HEK293 (cell line): ENCODE results near the gene TTC16.

Source experiments
- CTCF ChIA-PET: fragments of 350-600 bp; formaldehyde crosslinking; extraction: SDS; loops from one replicate; lab custom pipeline; 2021; ENCODE audit warnings: antibody characterized with exemption; lab: Yijun Ruan, JAX
- POLR2A ChIA-PET: fragments of 300-600 bp; formaldehyde crosslinking; extraction: SDS; loops from one replicate; lab custom pipeline; 2020; ENCODE audit warnings: antibody characterized with exemption, inconsistent platforms; lab: Yijun Ruan, JAX
- H3K27ac ChIP-seq: fragments of 200-500 bp; sonication (Bioruptor generic); 2 replicates; pipeline ENCODE4 v1.5.1; 2014; ENCODE audit warnings: low read depth, low read length, control low read depth, inconsistent platforms; ENCODE audit errors: extremely low read depth
- H3K36me3 ChIP-seq, 2 experiments: fragments of 200-500 bp in 1 of 2; sonication (Bioruptor generic) in 1 of 2; 1 replicate in 1 of 2; 2 replicates in 1 of 2; pipeline ENCODE4 v1.5.1; 2014 to 2017; ENCODE audit warnings: inconsistent platforms in 2 of 2, low read length in 2 of 2; ENCODE audit not compliant: control insufficient read depth in 2 of 2, insufficient read depth in 1 of 2
- H3K4me1 ChIP-seq: fragments of 200-500 bp; sonication (Bioruptor generic); 2 replicates; pipeline ENCODE4 v1.5.1; 2014; ENCODE audit warnings: mild to moderate bottlenecking, low read length, inconsistent platforms; ENCODE audit not compliant: control insufficient read depth, insufficient read depth
- H3K4me3 ChIP-seq: 2 replicates; pipeline ENCODE4 v1.5.1; 2011; ENCODE audit warnings: low read depth, mild to moderate bottlenecking, control low read depth, low read length, moderate library complexity
- H3K9me3 ChIP-seq: fragments of 200-500 bp; sonication (Bioruptor generic); 2 replicates; pipeline ENCODE4 v1.5.1; 2014; ENCODE audit warnings: low read depth, low read length, inconsistent platforms; ENCODE audit not compliant: control insufficient read depth, insufficient read depth
- FEZF1 ChIP-seq: fragments of 450-650 bp; formaldehyde crosslinking; IDR thresholded peaks from 2 replicates; pipeline ENCODE4 v1.5.1; 2016; ENCODE audit warnings: missing biosample characterization, missing genetic modification characterization
- HOXA7 ChIP-seq: sonication (generic); formaldehyde crosslinking; IDR thresholded peaks from 2 replicates; pipeline ENCODE4 v1.8.1; 2022; ENCODE audit warnings: missing genetic modification reagents, borderline replicate concordance
- MEIS1 ChIP-seq: sonication (generic); formaldehyde crosslinking; IDR thresholded peaks from 2 replicates; pipeline ENCODE4 v1.8.1; 2022; ENCODE audit warnings: missing genetic modification reagents, mild to moderate bottlenecking, borderline replicate concordance
- OVOL3 ChIP-seq: fragments of 450-650 bp; formaldehyde crosslinking; IDR thresholded peaks from 2 replicates; pipeline ENCODE4 v1.5.1; 2016; ENCODE audit warnings: missing biosample characterization, missing genetic modification characterization
- PRDM10 ChIP-seq: fragments of 450-650 bp; formaldehyde crosslinking; IDR thresholded peaks from 2 replicates; pipeline ENCODE4 v1.5.1; 2016; ENCODE audit warnings: missing biosample characterization, missing genetic modification characterization
- PRDM4 ChIP-seq: fragments of 450-650 bp; formaldehyde crosslinking; IDR thresholded peaks from 2 replicates; pipeline ENCODE4 v1.5.1; 2017; ENCODE audit warnings: missing biosample characterization, missing genetic modification characterization
- ZIC2 ChIP-seq: fragments of 450-650 bp; formaldehyde crosslinking; IDR thresholded peaks from 2 replicates; pipeline ENCODE4 v1.5.1; 2016; ENCODE audit warnings: missing biosample characterization, missing genetic modification characterization
- ZNF10 ChIP-seq: fragments of 450-650 bp; formaldehyde crosslinking; IDR thresholded peaks from 2 replicates; pipeline ENCODE4 v1.5.1; 2017; ENCODE audit warnings: missing biosample characterization, missing genetic modification characterization
- ZNF16 ChIP-seq: fragments of 450-650 bp; formaldehyde crosslinking; IDR thresholded peaks from 2 replicates; pipeline ENCODE4 v1.5.1; 2016; ENCODE audit warnings: low read depth, missing biosample characterization, missing genetic modification characterization
- ZNF23 ChIP-seq: fragments of 450-650 bp; formaldehyde crosslinking; IDR thresholded peaks from 2 replicates; pipeline ENCODE4 v1.5.1; 2016; ENCODE audit warnings: missing biosample characterization, missing genetic modification characterization, borderline replicate concordance
- ZNF341 ChIP-seq: fragments of 450-650 bp; formaldehyde crosslinking; IDR thresholded peaks from 2 replicates; pipeline ENCODE4; 2016; ENCODE audit warnings: low read depth, missing biosample characterization, missing genetic modification characterization
- ZNF529 ChIP-seq: fragments of 450-650 bp; formaldehyde crosslinking; IDR thresholded peaks from 2 replicates; pipeline ENCODE4 v1.5.1; 2017; ENCODE audit warnings: missing genetic modification characterization, missing biosample characterization; ENCODE audit not compliant: insufficient replicate concordance
- ZNF548 ChIP-seq: fragments of 450-650 bp; formaldehyde crosslinking; IDR thresholded peaks from 2 replicates; pipeline ENCODE4 v1.5.1; 2016; ENCODE audit warnings: missing biosample characterization, missing genetic modification characterization
- ZNF610 ChIP-seq: fragments of 450-650 bp; formaldehyde crosslinking; IDR thresholded peaks from 2 replicates; pipeline ENCODE4 v1.5.1; 2016; ENCODE audit warnings: missing biosample characterization, missing genetic modification characterization, borderline replicate concordance
- ZNF629 ChIP-seq: fragments of 450-650 bp; formaldehyde crosslinking; IDR thresholded peaks from 2 replicates; pipeline ENCODE4 v1.5.1; 2017; ENCODE audit warnings: missing biosample characterization, missing genetic modification characterization
- ZNF654 ChIP-seq: fragments of 450-650 bp; formaldehyde crosslinking; IDR thresholded peaks from 2 replicates; pipeline ENCODE4 v1.5.1; 2016; ENCODE audit warnings: low read depth, missing biosample characterization, missing genetic modification characterization
- ZNF776 ChIP-seq: fragments of 450-650 bp; formaldehyde crosslinking; IDR thresholded peaks from 2 replicates; pipeline ENCODE4 v1.5.0; 2017; ENCODE audit warnings: missing biosample characterization, missing genetic modification characterization, borderline replicate concordance
- ZNF785 ChIP-seq: fragments of 450-650 bp; formaldehyde crosslinking; IDR thresholded peaks from 2 replicates; pipeline ENCODE4 v1.5.1; 2016; ENCODE audit warnings: missing biosample characterization, missing genetic modification characterization
- ZNF792 ChIP-seq: fragments of 450-650 bp; formaldehyde crosslinking; IDR thresholded peaks from 2 replicates; pipeline ENCODE4 v1.5.1; 2016; ENCODE audit warnings: missing biosample characterization, missing genetic modification characterization

The TTC16 gene

DNA sequence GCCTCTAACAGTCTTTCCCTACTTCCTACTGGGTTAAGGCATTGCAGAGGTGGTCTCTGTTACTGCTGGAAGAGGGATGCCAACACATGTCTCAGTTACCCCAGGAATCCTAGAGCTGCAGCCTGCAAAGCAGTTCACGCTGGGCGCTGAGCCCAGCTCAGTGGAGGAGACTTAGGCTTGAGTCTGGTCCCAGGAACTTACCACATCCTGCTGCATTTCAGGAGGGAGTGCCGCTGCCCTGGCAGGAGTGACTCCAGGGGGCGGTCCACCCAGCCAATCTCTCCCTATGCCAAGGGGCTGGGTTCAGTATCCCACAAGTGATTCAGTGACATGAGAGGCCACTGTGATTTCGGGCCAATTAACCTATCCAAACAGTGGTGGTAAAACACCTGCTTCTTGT lies 7.6 kb downstream of the TTC16 start:
- POLR2A ChIA-PET, result no interaction called here
- Histone ChIP-seq H3K4me1 (no peaks in the 10 kb centered on the region), H3K4me3 (no peak overlapping the region), H3K27ac (no peak overlapping the region), H3K36me3 (no peaks in the 10 kb centered on the region), H3K9me3 (no peaks in the 10 kb centered on the region)
- CTCF ChIA-PET, result no interaction called here
- TF ChIP-seq ZNF654 (tag by site-specific recombination), result no peak
- peak; percentile 56; the same call in 1 of the 2 replicates for TF ChIP-seq PRDM10 (tag by site-specific recombination)

DNA sequence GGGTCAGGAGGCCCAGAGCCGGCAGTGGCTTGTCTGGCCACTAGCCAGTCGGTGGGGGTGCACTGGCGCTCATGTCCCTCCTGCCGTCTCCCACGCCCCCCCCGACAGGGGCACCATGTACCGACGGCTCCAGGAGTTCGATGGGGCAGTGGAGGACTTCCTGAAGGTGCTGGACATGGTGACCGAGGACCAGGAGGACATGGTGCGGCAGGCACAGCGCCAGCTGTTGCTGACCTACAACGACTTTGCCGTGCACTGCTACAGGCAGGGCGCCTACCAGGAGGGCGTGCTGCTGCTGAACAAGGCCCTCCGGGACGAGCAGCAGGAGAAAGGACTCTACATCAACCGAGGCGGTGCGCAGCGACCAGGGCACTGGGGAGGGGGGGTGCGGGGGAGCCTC lies 8.1 kb downstream of the TTC16 start:
- TF ChIP-seq ZNF10 (tag by site-specific recombination) (0 out of 2 replicates have a peak, but pooled peaks have one; percentile 11), ZNF610 (tag by site-specific recombination) (no peak)
- Histone ChIP-seq H3K27ac (no peak overlapping the region), H3K36me3 (no peaks in the 10 kb centered on the region), H3K4me3 (no peak overlapping the region), H3K4me1 (no peaks in the 10 kb centered on the region), H3K9me3 (no peaks in the 10 kb centered on the region)
- CTCF ChIA-PET, result no interaction called here
- POLR2A ChIA-PET, result no interaction called here

- no peaks in the 10 kb centered on the region for H3K9me3 ChIP-seq
- no peak overlapping the region for H3K4me3 ChIP-seq
- no peak overlapping the region for H3K27ac ChIP-seq
- ChIA-PET CTCF (interaction anchor here (1.3 kb wide), 1 partner anchor 137 kb away, joined by 3 read pairs; no protein-coding TSS in a partner anchor), POLR2A (no interaction called here)
- H3K36me3 ChIP-seq, result peaks cover 0 to 3% of the 10 kb centered on the region in 2 experiments; a peak in 1 of 3 replicates
- H3K4me1 ChIP-seq, result no peaks in the 10 kb centered on the region
- TF ChIP-seq ZNF629 (tag by site-specific recombination) (no peak), ZNF529 (tag by site-specific recombination) (no peak)
Observed at GRCh38 chr9:127726871-127727270, 11.0 kb downstream of the TTC16 start.

GRCh38 chr9:127728808-127729207 lies 12.9 kb downstream of the TTC16 start:
- TF ChIP-seq OVOL3 (tag by site-specific recombination) (no peak), ZNF792 (tag by site-specific recombination) (no peak), MEIS1 (no peak), HOXA7 (no peak), ZIC2 (tag by site-specific recombination) (no peak), PRDM4 (tag by site-specific recombination) (no peak), FEZF1 (tag by site-specific recombination) (no peak), ZNF776 (tag by site-specific recombination) (no peak), ZNF23 (no peak), ZNF548 (tag by site-specific recombination) (no peak), ZNF341 (no peak), ZNF785 (tag by site-specific recombination) (no peak), ZNF16 (tag by site-specific recombination) (no peak)
- H3K27ac ChIP-seq, result no peak overlapping the region
- peaks cover 0 to 6% of the 10 kb centered on the region in 2 experiments; a peak in 1 of 3 replicates for H3K36me3 ChIP-seq
- H3K9me3 ChIP-seq, result no peaks in the 10 kb centered on the region
- no peak overlapping the region for H3K4me3 ChIP-seq
- no peaks in the 10 kb centered on the region for H3K4me1 ChIP-seq
- POLR2A ChIA-PET, result no interaction called here
- CTCF ChIA-PET, result interaction anchor here (0.7 to 2.2 kb wide), 5 partner anchors 42 to 225 kb away, joined by 3 to 9 read pairs (median 3); no protein-coding TSS in a partner anchor
